Cardiac ventricle fibroblast (primary cell): ENCODE results near the gene HLA-DRA. TPM values are rescaled to one million over a fixed set of nuclear protein-coding genes. Genes with fewer than 3 reads are reported as not detected.

Experiments used
- total RNA-seq: library from RNA; depleted of rRNA; stranded (reverse); fragments of >200 nt; gene quantifications from 2 replicates; pipeline ENCODE4 v1.2.3, GENCODE V29; 2015

HLA-DRA gene
- 0.29 TPM in 1 of 2 replicates, not detected in the other for total RNA-seq

DNA sequence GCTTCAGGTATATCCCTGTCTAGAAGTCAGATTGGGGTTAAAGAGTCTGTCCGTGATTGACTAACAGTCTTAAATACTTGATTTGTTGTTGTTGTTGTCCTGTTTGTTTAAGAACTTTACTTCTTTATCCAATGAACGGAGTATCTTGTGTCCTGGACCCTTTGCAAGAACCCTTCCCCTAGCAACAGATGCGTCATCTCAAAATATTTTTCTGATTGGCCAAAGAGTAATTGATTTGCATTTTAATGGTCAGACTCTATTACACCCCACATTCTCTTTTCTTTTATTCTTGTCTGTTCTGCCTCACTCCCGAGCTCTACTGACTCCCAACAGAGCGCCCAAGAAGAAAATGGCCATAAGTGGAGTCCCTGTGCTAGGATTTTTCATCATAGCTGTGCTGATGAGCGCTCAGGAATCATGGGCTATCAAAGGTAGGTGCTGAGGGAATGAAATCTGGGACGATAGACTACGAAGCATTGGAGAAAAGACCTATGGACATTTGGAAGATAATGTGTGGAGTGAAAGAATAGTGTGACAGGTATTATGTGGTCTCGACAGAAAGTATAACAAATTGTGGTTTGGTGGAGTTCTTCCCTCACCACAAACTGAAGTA lies at the start of gene HLA-DRA:
TSS of gene HLA-DRA (plus strand) at position 286 of the 613 bp plus-strand sequence. CDS start at position 350, 64 bp downstream.

DNA sequence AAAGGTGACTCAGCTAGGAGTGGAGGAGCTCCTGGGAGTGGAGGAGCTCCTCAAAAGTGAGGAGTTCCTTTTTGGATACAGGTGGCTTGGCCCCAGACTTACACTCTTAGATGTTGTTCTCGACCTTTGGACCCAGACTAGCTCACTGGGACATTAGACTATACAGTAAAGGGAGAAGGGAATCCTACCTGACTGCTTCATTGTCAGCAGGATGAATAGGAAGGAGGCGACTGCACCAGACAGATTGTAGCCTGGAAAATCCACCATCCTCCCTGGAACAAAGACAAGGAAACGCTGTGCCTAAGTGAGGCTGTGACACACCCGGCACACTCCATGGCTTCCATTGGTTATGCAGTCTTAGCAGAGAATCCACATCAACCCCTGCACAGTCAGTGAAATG lies 32.8 kb upstream of the HLA-DRA start, which contains the start of gene BTNL2:
TSS of gene BTNL2 (minus strand) at position 325 of the 400 bp plus-strand sequence. CDS start at position 267, 58 bp downstream.

Other genes starting within 250 kb of the HLA-DRA start
- 32.2 and 34.1 TPM in 2 replicates for gene PBX2, start 249.7 kb upstream of the HLA-DRA start, total RNA-seq
- gene GPSM3, start 247.2 kb upstream of the HLA-DRA start, total RNA-seq, result 1.6 and 1.9 TPM in 2 replicates
- gene NOTCH4, start 215.8 kb upstream of the HLA-DRA start, total RNA-seq, result 3.9 and 5.3 TPM in 2 replicates
- gene TSBP1, start 68.0 kb upstream of the HLA-DRA start, total RNA-seq, result not detected in 2 replicates
- not detected in 2 replicates for gene BTNL2, start 32.7 kb upstream of the HLA-DRA start, total RNA-seq
- gene HLA-DRB5, start 90.4 kb downstream of the HLA-DRA start, total RNA-seq, result not detected in 2 replicates
- 0.37 TPM in 1 of 2 replicates, not detected in the other for gene HLA-DRB1, start 150.0 kb downstream of the HLA-DRA start, total RNA-seq
- not detected in 2 replicates for gene HLA-DQA1, start 197.5 kb downstream of the HLA-DRA start, total RNA-seq
- not detected in 2 replicates for gene HLA-DQB1, start 226.8 kb downstream of the HLA-DRA start, total RNA-seq